Activated T-cell treated with anti-CD3 and anti-CD28 coated beads for 1 hour (primary cell): ENCODE results near the gene LRCH3.
"Not testable (repeated sequence)": the region's sequence is repeated elsewhere in the genome, so short reads cannot be mapped to it uniquely, and the experiment has no call there.

Experiments used
- DNase-seq: peaks from one replicate; pipeline ENCODE4 v3.0.0-alpha.2; 2020; ENCODE audit warnings: low read depth

The LRCH3 gene

DNA sequence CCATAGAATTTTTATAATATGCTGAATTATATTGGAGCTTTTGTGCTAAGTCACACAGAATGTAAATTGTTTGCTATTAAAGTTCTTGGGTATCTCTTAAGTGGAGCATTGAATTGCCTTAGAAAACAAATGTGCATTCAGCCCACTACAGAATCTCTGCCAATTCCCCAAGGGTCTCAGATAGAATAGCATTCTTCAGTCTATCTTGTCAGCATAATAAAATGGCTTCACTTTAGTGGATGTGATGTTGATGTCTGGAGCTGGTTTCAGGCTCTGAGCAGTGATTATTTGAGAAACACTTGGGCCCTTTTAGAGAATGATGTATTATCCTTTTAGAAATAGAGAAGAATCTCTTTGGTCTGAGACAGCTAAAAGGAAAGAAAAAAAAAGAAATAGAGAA lies 45.2 kb downstream of the LRCH3 start:
- DNase-seq: no peak

DNA sequence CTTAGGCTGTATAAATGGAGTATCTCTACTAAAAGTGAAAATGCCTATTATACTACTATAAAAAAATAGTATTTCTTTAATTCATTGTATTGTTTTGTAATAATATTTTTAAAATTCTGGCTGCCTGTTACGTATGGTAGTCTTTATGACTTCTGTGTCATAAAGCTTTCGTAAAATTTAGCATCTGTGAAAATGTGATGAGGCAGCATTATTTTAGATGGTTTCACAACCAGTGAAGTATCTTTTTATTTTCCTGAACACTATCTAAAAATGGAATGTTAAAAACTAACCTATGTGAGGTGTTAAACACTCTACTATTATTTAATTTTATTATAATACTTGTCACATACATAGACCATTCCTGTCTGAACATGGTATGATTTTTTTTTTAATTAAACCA lies 46.2 kb downstream of the LRCH3 start:
- no peak for DNase-seq

DNA sequence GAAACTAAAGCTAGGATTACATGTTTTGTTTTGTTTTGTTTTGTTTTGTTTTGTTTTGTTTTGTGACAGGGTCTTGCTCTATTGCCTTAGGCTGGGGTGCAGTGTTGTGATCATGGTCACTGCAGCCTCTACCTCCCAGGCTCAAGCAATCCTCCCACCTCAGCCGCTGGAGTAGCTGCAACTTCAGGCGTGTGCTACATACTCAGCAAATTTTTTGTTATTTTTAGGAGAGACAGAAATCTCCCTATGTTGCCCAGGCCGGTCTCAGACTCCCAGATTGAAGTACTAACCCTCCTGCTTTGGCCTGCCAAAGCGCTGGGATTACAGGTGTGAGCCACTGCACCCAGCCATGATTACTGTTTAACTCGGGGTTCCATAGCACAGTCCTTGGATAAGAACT lies 50.7 kb downstream of the LRCH3 start:
- DNase-seq: no peak

DNA sequence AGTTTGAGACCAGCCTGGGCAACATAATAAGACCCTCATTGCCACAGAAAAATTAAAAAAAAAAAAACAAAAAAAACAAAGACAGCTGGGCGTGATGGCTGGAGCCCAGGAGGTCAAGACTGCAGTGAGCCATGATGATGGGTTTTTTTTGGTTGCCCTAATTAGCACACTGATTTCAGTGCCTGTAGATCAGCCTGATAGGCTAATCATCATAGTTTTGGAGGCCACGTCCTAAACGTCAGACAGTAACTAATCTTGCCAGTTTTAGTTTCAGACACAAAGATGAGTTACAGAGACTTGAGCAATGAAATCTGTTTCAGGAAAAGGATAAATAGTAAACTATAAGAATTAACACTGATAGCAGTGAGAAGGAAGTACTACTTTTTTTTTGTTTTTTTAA lies 55.4 kb downstream of the LRCH3 start:
- no peak for DNase-seq

DNA sequence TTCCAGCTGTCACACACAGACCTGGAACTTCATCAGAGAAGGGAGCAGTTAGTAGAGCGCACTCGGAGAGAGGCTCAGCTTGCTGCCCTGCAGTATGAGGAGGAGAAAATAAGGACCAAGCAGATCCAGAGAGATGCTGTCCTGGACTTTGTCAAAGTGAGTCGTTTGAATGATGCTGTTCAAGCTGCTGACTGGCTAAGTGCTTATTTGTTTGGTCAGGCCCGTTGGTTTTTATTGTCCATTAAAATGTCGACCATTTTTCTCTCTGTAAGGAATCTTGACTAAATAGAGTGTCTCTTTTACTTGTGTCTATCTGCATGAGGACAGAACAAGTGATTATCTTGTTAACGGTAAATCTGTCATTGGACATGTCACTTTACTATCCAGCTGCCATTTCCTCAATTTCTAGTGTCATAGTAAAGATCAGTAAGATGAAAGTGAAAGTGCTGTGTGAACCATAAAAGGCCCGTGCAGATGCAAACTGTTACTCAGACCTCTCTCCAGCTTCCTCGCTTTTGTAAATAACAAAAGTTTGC lies 56.9 kb downstream of the LRCH3 start:
- no peak for DNase-seq

DNA sequence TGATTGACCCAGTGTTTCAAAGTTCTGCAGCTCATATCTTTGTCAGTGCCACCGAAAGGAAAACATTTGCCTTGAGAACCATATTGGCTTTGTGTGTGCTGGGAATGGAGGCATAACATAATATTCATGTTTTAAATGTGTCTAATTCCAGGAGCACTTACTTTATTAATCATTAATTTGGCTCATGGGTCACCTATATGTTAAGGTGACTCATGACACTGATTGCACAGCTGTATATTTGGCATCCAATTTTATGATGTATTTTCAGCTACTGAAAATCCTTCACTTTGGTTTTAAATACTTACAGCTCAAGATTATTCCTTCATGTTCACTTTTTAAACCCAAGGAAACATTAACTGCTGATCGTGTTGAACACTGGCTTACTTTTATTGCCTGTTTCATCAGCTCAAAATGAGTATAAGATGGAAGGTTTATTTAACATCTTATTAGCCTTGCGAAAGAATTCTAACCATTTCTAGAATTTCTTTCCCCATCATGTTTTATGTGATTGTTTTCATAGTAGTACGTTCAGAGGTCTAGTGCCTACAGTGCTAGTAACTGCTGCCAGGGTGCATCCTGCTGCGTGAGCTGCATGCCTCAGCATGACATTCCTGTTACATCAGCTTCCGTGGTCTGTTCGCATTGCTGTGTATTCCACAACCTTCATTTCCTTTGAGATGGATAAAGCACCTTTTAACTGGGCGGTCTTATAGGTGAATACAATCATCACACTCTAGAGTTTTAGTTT lies 63.7 kb downstream of the LRCH3 start:
- DNase-seq: no peak

DNA sequence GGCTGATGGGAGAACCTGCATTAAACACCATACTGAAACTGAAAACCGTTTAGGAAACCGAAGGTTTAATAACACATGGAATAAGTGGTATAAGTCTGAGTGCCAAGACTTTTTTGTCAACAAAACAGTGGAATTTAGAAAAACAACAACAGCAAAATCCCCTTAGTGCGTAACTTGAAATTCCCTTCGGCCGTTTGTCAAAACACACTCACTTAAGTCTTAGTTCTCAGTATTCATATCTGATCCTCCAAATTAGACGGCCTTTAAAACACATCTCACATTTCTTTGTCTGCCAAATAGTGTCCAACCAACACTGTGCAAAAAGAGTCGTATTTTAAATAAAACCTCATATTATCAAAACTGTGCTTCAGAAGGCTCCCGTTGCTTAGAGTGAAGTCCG lies 64.5 kb downstream of the LRCH3 start:
- no peak for DNase-seq

DNA sequence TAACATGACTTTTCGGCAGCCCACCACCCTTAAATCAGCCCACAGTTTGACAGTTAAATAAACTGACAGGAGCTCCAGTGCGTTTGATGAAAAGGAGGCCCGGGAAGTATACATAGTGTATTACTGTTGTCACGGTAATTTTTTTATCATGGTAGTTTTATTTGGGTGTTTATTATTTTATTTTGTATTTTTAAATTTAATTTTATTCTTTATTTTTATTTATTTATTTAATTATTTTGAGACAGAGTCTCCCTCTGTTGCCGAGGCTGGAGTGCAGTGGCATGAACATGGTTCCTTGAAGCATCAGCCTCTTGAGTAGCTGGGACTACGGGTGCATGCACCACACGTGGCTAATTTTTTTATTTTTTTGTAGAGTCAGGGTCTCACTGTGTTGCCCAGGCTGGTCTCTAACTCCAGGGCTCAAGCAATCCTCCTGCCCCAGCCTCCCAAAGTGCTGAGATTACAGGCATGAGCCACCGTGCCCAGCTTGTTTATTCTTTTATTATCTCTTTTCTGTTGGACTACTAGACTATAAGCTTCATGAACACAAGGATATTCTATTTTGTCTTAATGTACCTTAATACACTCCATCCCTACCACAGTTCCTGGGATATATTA lies 65.3 kb downstream of the LRCH3 start:
- DNase-seq: no peak

DNA sequence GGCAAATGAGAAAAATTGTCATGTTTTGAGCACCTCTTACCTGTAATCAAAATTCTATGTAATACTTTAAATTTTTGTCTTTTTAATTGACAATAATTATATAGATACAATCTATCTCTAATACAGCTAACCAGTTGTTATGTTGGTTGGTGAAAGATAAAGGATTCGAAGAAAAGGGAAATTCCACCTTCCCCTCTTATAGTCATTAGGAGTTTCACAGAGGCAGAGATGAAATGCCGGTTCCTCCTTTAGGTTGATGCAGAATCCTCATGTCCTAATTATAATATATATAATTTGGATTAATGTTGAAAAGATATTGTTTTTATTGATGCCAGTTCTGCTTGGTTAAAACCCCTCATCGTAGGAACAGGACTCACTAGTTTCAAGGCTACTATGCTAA lies 67.1 kb downstream of the LRCH3 start:
- no peak for DNase-seq

DNA sequence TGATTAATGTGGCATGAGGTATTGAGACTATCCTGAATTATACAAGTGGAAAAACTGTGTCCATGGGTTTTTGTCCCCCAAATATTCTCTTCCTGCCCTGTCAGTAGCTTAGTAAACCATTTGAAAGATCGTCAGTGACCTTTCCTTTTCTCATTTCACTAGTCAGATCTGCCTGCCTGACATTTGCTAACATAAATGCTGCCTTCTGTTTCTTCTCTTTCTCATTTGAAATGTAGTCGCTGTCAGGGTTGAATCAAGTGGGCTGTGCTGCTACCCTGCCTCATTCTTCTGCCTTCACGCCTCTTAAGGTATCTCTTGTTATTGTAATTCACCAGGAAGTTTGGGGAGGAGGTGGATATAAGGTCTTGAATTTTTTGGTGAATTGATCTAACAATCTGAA lies 67.5 kb downstream of the LRCH3 start:
- DNase-seq: no peak

DNA sequence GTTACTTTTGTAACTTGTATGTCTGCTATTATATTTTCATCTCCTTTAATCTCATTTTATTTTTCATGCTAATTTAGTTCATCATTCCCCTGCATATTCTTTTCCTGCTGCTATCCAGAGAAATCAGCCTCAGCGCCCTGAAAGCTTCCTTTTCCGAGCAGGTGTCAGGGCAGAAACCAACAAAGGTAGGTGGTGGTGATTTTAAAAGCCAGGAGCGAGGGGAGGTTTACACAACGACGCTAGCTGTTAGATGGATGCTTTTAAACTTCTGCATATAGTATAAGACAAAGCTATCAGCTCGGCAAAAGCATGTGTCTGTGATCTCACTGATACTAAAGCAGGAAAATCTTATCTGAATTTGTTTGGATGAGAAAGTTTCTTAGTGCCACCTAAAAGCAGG lies 75.0 kb downstream of the LRCH3 start:
- no peak for DNase-seq

DNA sequence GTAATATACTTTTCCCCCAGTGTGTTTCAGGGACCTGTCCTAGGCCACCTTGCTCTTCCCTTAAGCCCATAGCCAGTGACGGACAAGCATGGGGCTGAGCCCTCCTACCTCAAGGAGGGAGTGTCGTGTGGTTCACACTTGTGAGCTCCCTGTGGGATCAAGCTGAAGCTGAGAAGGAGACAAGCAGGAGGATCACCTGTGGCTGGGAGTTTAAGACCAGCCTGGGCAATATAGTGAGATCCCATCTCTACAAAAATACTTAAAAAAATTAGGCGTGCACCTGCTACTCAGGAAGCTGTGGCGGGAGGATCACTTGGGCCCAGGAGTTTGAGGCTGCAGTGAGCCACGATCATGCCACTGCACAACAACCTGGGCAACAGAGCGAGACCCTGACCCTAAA lies 82.3 kb downstream of the LRCH3 start:
- no peak for DNase-seq

DNA sequence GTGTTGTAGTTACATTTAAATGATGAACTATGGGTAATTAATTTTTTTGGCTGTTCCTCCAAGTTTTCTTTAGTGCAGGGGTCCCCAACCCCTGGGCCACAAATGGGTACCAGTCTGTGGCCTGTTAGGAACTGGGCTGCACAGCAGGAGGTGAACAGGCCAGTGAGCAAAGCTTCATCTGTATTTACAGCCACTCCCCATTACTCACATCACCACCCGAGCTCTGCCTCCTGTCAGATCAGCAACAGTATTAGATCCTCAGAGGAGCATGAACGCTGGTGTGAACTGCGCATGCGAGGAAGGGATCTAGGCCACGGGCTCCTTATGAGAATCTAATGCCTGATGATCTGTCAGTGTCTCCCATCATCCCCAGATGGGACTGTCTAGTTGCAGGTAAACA lies 83.0 kb downstream of the LRCH3 start:
- no peak for DNase-seq

DNA sequence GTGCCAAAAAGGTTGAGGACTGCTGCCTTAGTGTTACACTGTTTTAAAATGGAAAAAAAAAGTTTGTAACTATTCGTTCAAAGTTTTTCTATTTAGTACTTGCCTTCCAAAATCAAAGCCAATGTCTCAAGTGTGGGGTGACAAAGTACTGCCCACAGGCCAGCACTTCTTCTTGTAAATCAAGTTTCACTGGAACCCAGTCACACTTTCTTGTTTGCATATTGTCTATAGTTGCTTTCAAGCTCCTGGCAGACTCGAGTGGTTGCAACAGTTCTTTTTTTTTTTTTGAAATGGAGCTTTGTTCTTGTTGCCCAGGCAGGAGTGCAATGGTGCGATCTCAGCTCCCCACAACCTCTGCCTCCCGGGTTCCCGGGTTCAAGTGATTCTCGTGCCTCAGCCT lies 83.6 kb downstream of the LRCH3 start:
- no peak for DNase-seq

DNA sequence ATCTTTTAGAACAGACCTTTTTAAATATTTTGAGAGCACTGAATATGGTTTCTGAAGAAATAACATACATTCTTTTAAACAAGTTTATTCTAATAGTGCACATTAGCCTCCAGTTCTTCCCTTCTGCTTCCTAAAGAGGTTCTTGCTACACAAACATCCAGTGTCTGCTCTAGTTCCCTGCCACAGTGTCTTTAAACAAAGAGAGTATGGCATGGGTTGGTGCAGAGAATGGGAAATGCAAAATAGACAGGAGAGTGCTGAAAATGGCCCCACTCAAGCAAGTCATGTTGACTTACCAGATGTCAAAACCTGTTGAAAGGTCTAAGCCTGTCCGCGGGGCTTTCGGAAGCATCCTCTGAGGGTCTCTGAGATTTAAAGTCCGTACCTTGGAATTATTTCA lies 86.8 kb downstream of the LRCH3 start:
- no peak for DNase-seq

DNA sequence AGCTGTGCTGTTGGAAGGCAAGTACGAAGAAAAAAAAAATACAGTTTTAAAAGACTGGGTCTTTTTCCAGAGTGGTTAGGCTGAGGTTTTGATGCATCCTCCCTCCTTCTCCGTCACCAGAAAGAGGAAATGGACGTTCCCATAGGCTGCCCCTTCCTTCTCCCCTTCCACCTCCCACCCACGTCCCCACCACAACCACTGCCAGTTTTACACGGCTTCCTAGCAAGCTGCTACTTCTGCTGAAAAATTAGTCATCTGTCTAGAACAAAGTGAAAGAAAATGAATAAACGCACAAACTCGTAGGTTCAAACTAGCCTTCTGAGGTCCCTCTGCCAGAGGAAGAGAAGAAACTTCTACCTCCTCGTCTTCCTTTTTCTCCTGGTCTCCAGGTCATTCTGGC lies 87.4 kb downstream of the LRCH3 start:
- DNase-seq: no peak

DNA sequence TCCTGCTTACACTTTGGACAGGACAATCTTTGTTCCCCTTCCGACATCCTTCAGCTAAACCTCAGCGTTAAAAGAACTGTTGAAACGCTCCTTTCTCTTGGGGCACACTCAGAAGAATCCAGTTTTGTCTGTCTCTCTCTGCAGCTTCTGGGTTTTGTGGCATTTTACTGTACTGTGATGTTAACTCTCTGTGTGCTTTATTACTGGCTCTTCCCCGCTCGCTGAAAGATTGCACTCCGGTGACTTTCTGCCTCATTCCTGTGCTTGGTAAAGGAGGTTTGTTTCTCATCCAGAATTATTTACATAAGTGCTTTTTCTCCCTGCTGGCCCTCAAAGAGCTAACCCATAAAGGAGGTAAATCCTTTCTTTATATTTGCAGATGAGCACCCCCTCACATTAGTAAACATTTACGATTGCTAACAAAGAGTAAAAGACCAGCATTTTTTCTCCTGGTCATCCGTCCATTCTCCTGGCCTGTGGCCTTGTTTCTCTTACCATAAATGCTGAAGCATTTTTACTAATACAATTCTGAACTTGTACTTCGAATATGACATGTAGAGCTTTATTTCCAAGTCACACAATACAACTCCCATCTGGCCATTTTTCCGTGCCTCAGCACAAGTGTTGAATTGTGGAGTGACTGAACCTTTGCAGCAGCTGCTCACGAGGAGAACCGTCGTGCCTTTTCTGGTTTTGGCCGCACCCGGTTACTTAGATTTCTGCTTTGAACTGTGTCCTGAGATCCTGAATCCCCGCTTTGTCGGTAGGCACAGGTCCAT lies 89.6 kb downstream of the LRCH3 start:
- no peak for DNase-seq

DNA sequence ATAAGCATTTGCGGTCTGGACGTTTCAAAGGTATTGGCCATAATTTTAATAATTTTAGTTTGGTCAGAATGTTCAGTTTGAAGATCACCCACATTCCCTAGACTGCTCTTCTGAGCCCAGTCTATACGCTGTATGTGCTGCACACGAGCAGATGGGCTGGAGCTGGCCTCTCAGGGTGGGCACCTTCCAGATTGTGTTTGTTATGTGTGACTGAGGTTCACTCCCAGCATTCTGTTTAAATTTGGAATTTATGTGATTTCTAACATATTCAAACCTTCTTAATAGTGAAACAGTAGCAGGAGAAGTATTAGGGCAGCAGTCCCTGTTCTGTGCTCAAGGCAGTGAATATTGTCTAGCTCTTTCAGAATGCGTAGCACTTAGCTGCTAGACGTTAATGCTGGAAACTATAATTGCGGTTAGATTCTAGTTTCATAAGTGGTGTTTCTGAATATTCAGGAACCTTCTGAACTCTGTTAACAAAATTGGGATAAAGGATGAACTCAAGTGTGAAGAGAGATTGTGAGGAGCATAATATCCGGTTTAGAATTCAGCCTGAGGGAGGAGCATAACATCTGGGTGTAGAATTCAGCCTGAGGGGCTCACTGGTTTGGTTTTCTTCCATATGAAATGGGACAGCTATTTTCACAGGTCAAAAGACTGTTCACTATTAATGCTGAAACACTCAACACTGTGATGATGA lies 90.4 kb downstream of the LRCH3 start:
- DNase-seq: no peak

DNA sequence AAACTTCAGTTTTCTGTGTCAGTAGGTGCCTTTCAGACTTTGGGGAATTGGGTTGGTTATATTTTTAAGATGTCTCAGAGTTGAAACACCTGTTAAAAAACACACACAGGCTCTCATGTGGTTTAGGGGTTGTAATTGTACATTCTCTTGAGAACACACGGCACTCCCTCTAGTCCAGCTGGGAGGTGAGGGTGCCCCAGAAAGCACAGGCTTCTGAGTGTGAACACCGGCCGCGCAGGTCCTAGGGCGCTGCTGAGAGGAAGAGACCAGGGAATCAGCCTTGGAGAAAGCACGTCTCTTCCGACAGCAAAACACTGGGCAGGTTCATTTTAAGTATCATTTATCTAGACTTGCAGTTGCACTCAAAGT lies 90.9 kb downstream of the LRCH3 start:
- DNase-seq: no peak

DNA sequence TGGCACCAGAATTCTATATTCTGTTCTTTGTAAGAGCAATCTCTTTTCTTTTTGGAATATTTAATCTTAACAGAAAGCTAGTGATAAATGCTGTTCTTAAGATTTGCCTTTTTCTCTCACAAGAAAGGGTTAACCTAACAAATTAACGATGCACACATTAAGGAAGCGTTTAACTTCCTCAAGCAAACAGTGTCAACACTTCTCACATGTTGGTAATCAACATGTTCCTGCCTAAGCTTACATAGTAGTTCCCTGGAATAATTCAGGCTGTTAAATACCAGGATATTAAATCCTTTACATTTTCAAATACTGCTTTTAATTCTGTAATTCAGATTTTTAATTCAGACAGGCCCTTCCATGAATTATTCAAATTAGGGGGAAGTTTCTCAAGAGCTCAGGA lies 91.5 kb downstream of the LRCH3 start:
- DNase-seq: no peak

DNA sequence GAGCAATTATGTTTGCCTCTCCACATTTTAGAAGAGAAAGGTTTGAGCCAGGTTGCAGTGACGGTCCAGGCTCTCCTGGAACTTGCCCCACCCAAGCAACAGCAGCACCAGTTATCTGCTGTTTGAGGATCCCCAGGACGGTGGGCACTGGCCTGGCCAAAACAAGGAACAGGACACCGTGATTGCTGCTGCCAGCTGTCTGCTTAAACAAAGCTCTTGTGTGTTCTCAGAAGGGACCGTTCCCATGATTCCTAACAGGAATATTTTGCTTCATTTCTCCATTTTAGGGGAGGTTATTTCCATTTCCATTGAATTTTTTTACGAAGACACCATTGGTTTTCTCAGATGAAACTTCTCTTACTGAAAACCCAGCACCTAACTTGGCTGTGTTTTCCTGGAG lies 92.5 kb downstream of the LRCH3 start:
- no peak for DNase-seq

DNA sequence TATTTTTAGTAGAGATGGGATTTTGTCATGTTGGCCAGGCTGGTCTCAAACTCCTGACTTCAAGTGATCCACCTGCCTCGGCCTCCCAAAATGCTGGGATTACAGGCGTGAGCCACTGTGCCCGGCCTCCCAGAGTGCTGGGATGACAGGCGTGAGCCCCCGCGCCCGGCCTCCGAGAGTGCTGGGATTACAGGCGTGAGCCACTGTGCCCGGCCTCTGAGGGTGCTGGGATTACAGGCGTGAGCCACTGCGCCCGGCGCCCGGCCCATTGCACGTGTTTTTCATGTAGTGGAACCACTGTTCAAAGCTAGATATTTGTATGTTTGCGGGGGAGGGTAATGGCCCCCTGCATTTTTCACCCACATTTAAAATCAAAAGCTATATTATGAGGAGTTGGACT lies 93.3 kb downstream of the LRCH3 start:
- DNase-seq: not testable (repeated sequence)

DNA sequence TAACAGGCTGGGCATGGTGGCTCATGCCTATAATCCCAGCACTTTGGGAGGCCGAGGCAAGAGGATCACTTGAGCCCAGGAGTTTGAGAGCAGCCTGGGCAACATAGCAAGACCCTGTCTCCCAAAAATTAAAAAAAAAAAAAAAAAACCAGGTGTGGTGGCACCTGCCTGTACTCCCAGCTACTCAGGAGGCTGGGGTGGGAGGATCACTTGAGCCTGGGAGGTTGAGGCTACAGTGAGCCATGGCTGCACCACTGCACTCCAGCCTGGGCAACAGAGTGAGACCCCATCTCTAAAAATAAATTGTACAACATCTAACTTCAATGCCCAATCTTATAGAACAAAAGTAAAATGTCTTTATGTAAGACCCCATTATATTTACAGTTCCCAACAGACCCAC lies 95.0 kb downstream of the LRCH3 start:
- DNase-seq: not testable (repeated sequence)
